WI38 (cell line): ENCODE measurements around the gene CPEB1.

ENCODE experiments used
- H3K4me3 ChIP-seq: 2 replicates; pipeline ENCODE4 v1.5.1; 2011; ENCODE audit warnings: low read depth, mild to moderate bottlenecking, control low read depth, low read length
- TF ChIP-seq, protein P1 (sequence below): IDR thresholded peaks from 2 replicates; pipeline ENCODE4 v1.5.1; 2012; ENCODE audit warnings: low read depth, mild to moderate bottlenecking, control low read depth, low read length

Gene CPEB1

DNA sequence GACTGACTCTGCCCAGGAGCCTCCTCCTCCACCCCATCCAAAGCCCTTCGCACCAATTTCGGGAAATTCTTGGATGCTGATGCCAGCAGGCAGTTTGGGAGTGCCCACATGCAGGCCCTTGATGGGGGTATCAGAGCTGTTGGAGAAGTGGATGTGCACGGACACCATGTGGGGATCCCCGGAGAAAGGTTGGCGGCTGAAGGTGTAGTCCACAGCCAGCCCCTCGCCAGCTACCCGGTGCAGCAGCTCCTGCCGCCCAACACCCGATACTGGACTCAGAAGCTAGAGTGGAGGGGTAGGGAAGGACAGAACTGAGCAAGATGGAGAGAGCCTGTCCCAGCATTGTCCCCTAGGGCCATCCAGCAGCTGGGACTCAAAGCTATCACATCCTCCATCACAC is 15.5 kb upstream of the CPEB1 start:
- TF ChIP-seq, protein P1, sequence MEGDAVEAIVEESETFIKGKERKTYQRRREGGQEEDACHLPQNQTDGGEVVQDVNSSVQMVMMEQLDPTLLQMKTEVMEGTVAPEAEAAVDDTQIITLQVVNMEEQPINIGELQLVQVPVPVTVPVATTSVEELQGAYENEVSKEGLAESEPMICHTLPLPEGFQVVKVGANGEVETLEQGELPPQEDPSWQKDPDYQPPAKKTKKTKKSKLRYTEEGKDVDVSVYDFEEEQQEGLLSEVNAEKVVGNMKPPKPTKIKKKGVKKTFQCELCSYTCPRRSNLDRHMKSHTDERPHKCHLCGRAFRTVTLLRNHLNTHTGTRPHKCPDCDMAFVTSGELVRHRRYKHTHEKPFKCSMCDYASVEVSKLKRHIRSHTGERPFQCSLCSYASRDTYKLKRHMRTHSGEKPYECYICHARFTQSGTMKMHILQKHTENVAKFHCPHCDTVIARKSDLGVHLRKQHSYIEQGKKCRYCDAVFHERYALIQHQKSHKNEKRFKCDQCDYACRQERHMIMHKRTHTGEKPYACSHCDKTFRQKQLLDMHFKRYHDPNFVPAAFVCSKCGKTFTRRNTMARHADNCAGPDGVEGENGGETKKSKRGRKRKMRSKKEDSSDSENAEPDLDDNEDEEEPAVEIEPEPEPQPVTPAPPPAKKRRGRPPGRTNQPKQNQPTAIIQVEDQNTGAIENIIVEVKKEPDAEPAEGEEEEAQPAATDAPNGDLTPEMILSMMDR: no peak

DNA sequence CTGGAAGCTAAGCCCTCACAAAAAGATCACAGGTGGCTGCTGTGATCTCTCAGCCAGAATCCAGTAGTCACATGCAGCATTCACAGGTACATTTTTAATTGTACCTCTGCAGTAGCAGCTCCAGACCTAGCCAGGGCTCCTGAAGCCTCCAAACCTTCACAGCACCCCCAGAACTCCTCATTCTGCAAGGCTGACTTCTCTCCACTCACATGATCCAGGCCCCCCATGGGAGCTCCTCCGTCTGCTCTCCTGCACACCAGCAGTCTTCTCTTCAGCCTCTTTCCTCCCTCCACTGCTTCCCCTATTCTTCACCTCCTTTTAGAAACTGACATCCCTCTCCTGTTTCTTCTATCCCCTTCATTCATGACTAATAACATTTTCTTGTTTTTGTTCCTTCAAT is 13.2 kb upstream of the CPEB1 start:
- TF ChIP-seq, protein P1: no peak
- H3K4me3 ChIP-seq: no peak overlapping the region

More for the DNA sequence above, 15.5 kb upstream of the CPEB1 start:
- no peak overlapping the region for H3K4me3 ChIP-seq

DNA sequence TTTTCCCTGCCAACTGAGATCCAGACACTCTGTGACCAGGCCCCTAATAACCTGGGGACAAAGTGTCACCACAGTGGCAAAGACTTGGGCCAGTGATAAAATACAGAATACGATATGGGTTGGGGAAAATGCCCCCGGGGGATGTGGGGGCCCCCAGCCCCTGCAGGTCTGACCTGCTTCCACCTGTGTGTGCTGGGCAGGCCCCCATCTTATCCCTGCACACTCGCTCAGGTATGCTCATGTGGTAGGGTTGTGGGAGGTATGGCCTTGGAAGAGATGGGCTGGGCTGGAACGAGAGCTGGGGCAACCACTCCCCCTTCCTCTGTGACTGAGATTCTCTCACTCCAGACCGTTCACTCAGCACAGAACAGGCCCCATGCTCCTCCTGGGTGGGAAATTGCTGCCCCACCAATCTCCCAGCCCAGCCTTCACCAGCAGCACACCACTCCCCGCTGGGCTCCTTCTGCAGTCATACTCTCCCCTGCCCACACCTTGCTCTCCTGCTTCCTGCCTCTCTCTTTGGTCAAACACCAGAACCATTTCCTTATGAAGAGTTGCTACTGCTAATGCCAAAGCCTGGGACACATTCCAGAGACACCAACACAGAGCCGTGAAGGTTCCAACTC is 9.6 kb upstream of the CPEB1 start:
- TF ChIP-seq, protein P1: no peak

DNA sequence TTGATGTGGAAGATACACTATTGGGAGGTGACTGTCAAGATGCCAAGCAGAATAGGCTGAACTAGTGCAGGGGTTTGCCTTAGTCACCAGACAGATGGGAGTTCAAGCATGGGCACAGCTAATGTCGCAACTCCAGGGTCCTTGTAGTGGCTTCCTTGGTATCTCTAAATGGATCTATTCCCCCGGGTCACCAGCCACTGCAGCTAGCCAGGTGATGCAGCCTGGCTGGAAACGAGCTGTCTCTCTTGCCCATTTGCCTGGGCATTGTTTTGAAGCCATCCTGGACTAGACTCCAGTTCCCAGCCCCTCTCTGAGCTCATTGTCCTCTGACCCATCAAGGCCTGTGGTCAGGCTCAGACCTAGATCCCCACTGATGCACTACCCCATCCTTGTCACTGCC is 8.4 kb upstream of the CPEB1 start:
- TF ChIP-seq, protein P1: no peak
- no peak overlapping the region for H3K4me3 ChIP-seq

More for the DNA sequence above, 9.6 kb upstream of the CPEB1 start:
- no peak overlapping the region for H3K4me3 ChIP-seq

DNA sequence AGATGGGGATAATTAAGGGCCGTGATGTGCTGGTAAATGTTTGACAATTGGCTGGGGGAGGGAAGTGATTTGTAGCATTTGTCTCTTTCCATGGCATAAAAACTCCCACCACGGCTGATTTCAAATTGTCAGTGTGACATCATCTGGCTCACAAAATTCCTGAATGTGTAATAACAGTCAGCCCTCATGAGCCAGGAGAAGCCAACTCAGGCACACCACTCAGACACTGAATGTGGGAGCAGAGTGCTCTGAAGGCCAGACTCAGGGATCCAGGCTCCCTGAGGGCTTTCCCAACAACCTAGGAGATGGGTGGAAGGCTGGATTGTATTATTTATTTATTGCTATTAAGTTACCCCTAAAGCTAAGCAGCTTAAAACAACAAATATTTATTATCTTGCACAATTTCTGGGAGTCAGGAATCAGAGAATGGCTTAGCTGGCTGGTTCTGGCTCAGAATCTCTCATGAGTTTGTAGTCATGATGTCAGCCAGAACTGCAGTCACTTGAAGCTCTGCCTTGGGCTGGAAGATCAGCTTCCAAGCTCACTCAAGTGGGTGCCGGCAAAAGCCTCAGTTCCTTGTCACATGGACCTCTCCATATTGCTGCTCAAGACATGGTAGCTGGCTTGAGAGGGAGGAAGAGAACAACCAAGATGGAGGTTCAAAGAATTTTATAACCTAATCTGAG is 6.5 kb upstream of the CPEB1 start:
- TF ChIP-seq, protein P1: no peak

DNA sequence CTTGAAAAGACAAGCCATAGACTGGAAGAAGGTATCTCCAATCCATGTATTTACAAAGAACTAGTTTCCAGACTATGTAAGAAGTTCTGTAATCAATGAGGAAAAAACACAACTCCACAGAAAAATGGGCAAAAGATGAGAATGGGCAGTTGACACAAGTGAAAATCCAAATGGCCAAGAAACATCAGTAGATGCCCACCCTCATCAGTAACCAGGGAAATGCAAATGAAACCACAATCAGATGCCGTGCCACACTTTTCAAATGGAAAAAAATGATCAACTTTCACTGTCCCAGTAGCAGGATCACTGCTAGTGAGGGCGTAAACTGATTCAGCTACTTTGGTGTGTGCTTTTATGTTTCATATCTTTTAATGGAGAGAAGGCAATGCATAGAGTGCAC is 4.5 kb upstream of the CPEB1 start:
- TF ChIP-seq, protein P1: no peak
- no peak overlapping the region for H3K4me3 ChIP-seq

More for the DNA sequence above, 6.5 kb upstream of the CPEB1 start:
- no peak overlapping the region for H3K4me3 ChIP-seq

DNA sequence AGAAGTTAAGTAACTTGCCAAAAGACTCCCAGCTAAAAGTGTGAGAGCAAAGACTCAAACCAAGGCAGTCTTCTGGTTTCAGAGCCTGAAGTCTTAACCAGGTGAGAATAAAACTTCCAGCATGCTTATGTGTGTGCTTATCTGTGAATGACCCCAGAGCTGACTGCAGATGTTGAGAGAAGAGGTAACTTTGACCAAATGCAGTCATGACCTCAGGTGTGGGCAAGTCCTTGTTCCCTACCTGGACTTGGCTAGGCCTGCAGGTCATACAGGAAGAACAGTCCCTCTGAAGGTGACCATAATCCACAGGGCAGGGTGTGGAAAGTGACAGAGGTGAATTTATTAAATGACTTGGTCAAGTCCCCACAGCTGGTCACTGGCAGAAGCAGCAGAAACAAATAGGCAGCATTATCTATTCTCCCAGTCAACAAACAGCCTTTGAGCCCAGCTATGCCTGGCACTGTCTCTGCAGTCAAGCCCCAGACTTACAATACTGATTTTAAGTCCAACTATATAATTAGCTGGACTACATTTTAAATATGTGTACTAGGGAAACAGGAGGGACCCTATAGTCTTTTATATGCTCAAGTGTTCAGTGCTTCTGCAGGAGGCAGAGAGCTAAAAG is 3.0 kb upstream of the CPEB1 start:
- no peak overlapping the region for H3K4me3 ChIP-seq
- TF ChIP-seq, protein P1: no peak
